PC-3 (cell line): ENCODE data around the gene NEO1. TPM values are rescaled to one million over a fixed set of nuclear protein-coding genes. Genes with fewer than 3 reads are reported as not detected.

Experiments used
- ATAC-seq: fragments of 200-7000 bp; cut with Tn5 transposase; 2 replicates; pipeline ENCODE4 v1.9.1; 2020; ENCODE audit warnings: mild to moderate bottlenecking, moderate library complexity
- BruUV-seq: library from RNA; stranded (reverse); fragments of 400-500 nt; replicated peaks from 2 replicates; lab custom pipeline; 2021; lab: Mats Ljungman, UMichigan
- CTCF ChIA-PET: fragments of 300-600 bp; sonication (Branson Sonifier 250); formaldehyde crosslinking; loops from one replicate; lab custom pipeline; 2022; ENCODE audit warnings: antibody characterized with exemption; lab: Charles Lee
- POLR2A ChIA-PET: fragments of 300-600 bp; sonication (Branson Sonifier 250); formaldehyde crosslinking; loops from one replicate; lab custom pipeline; 2022; ENCODE audit warnings: antibody characterized with exemption; ENCODE audit not compliant: unreplicated experiment; lab: Charles Lee
- DNase-seq: peaks from one replicate; pipeline ENCODE4 v3.0.0-alpha.2; 2015
- H2AFZ ChIP-seq: fragments of 300-600 bp; sonication (generic); 2 replicates; pipeline ENCODE4 v1.6.0; 2016; ENCODE audit warnings: antibody characterized with exemption, low read length
- H3F3A ChIP-seq: fragments of 300-600 bp; sonication (generic); one replicate; pipeline ENCODE4 v1.6.0; 2017; ENCODE audit warnings: antibody characterized with exemption, low read length, control low read depth, mild to moderate bottlenecking; ENCODE audit not compliant: unreplicated experiment
- H3K27ac ChIP-seq: fragments of 300-600 bp; sonication (generic); 2 replicates; pipeline ENCODE4 v1.5.1; 2016; ENCODE audit warnings: mild to moderate bottlenecking, low read length
- H3K27me3 ChIP-seq: fragments of 300-600 bp; sonication (generic); 2 replicates; pipeline ENCODE4 v1.6.1; 2016; ENCODE audit warnings: low read length, mixed read lengths
- H3K36me3 ChIP-seq: fragments of 300-600 bp; sonication (generic); 2 replicates; pipeline ENCODE4 v1.6.1; 2016; ENCODE audit warnings: low read depth, mixed run types, low read length, mixed read lengths
- H3K4me1 ChIP-seq: fragments of 300-600 bp; sonication (generic); 2 replicates; pipeline ENCODE4 v1.5.1; 2016; ENCODE audit warnings: low read length; ENCODE audit not compliant: insufficient read depth
- H3K4me2 ChIP-seq: fragments of 300-600 bp; sonication (generic); 2 replicates; pipeline ENCODE4 v1.6.0; 2016; ENCODE audit warnings: low read length
- H3K4me3 ChIP-seq: fragments of 300-600 bp; sonication (generic); 2 replicates; pipeline ENCODE4 v1.5.1; 2016; ENCODE audit warnings: mild to moderate bottlenecking, low read length, mixed read lengths
- H3K79me2 ChIP-seq: fragments of 300-600 bp; sonication (generic); 2 replicates; pipeline ENCODE4 v1.6.1; 2017; ENCODE audit warnings: low read length, mixed read lengths
- H3K9ac ChIP-seq: fragments of 300-600 bp; sonication (generic); 2 replicates; pipeline ENCODE4 v1.6.0; 2016; ENCODE audit warnings: mild to moderate bottlenecking, low read length
- H3K9me2 ChIP-seq: fragments of 300-600 bp; sonication (generic); replicated peaks from 2 replicates; pipeline ENCODE4 v1.6.1; 2016; ENCODE audit warnings: mixed run types, low read length, mixed read lengths
- H3K9me3 ChIP-seq: fragments of 300-600 bp; sonication (generic); 2 replicates; pipeline ENCODE4 v1.6.1; 2016; ENCODE audit warnings: low read length, mixed read lengths
- H4K20me1 ChIP-seq: fragments of 300-600 bp; sonication (generic); 2 replicates; pipeline ENCODE4 v1.6.1; 2016; ENCODE audit warnings: low read length, mixed read lengths
- EZH2 ChIP-seq: fragments of 300-600 bp; sonication (generic); IDR thresholded peaks from one replicate; pipeline ENCODE4 v1.6.1; 2017; ENCODE audit warnings: antibody characterized with exemption, mild to moderate bottlenecking, low read length; ENCODE audit not compliant: unreplicated experiment
- EZH2phosphoT487 ChIP-seq: fragments of 300-600 bp; sonication (generic); IDR thresholded peaks from 2 replicates; pipeline ENCODE4 v1.6.1; 2018; ENCODE audit warnings: mild to moderate bottlenecking, antibody characterized with exemption, low read length, borderline replicate concordance
- intact Hi-C: fragments of 100-400 bp; cut with micrococcal nuclease; formaldehyde crosslinking; loops from 2 replicates; pipeline ENCODE4 v1.9.0; 2023
- total RNA-seq: library from RNA; depleted of rRNA; stranded (reverse); fragments of >200 nt; gene quantifications from 2 replicates; pipeline ENCODE4 v1.2.3, GENCODE V29; 2014
- TF ChIP-seq, protein P1 (sequence below): fragments of 300-600 bp; sonication (generic); conservative IDR thresholded peaks from 2 replicates; pipeline ENCODE4 v1.5.1; 2017; ENCODE audit warnings: antibody characterized with exemption, low read depth, mild to moderate bottlenecking, low read length

NEO1 gene
- total RNA-seq, 1 experiment from 2014 or later: 1.2 TPM

DNA sequence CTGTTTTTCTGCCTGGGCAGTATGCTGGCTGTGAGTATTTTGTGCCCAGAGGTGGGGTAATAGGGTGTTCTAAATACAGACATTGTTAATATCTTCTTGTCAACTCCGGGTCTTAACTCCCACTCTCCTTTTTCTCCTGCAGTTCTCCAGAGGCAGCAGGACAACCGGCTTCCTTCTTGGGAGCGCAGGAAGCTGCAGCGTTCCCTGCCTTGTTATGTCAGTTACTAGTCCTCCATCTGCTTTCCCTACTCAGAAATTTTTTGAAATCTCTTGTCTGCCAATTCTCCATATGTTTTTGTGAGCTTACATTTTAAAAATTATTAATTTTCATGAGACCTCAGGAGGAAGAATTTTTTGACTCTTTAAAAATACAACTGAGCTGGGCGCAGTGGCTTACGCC is 67.2 kb downstream of the NEO1 start:
- H4K20me1 ChIP-seq: no peaks in the 10 kb centered on the region
- no peaks in the 10 kb centered on the region for H3F3A ChIP-seq
- intact Hi-C loops: no loop called here
- ATAC-seq: no peak
- ChIA-PET CTCF (no interaction called here), POLR2A (no interaction called here)
- no peaks in the 10 kb centered on the region for H3K36me3 ChIP-seq
- H3K9me2 ChIP-seq: no peaks in the 10 kb centered on the region
- DNase-seq: no peak
- no peak overlapping the region for H3K9ac ChIP-seq
- BruUV-seq: no TSS peak
- H3K27me3 ChIP-seq: peaks cover 11% of the 10 kb centered on the region; the same call in 1 of the 2 replicates
- no peak for TF ChIP-seq EZH2phosphoT487
- TF ChIP-seq, protein P1, sequence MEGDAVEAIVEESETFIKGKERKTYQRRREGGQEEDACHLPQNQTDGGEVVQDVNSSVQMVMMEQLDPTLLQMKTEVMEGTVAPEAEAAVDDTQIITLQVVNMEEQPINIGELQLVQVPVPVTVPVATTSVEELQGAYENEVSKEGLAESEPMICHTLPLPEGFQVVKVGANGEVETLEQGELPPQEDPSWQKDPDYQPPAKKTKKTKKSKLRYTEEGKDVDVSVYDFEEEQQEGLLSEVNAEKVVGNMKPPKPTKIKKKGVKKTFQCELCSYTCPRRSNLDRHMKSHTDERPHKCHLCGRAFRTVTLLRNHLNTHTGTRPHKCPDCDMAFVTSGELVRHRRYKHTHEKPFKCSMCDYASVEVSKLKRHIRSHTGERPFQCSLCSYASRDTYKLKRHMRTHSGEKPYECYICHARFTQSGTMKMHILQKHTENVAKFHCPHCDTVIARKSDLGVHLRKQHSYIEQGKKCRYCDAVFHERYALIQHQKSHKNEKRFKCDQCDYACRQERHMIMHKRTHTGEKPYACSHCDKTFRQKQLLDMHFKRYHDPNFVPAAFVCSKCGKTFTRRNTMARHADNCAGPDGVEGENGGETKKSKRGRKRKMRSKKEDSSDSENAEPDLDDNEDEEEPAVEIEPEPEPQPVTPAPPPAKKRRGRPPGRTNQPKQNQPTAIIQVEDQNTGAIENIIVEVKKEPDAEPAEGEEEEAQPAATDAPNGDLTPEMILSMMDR: no peak
- TF ChIP-seq EZH2: no peak
- H3K27ac ChIP-seq: no peak overlapping the region
- H3K4me3 ChIP-seq: no peak overlapping the region
- no peak overlapping the region for H2AFZ ChIP-seq
- H3K9me3 ChIP-seq: no peaks in the 10 kb centered on the region
- H3K4me1 ChIP-seq: no peaks in the 10 kb centered on the region
- no peaks in the 10 kb centered on the region for H3K79me2 ChIP-seq
- H3K4me2 ChIP-seq: no peak overlapping the region

DNA sequence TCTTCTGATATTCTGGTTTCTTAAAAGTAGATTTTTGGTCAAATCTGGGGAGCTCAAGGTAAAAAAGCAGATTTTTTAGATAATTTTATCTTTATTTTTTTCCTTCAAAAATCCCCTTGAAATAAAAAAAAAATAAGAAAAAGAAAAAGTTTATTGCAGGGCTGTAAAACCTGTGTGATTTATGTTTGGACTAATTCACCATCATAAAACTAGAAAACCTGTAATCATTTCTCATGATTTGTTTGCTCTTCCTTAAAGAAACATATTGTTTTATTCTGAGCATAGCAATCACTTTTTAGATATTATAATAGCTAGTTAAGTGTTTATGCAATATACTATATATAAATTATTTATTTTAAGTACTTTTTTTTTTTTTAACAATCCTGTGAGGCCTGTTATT is 68.0 kb downstream of the NEO1 start:
- POLR2A ChIA-PET: no interaction called here

DNA sequence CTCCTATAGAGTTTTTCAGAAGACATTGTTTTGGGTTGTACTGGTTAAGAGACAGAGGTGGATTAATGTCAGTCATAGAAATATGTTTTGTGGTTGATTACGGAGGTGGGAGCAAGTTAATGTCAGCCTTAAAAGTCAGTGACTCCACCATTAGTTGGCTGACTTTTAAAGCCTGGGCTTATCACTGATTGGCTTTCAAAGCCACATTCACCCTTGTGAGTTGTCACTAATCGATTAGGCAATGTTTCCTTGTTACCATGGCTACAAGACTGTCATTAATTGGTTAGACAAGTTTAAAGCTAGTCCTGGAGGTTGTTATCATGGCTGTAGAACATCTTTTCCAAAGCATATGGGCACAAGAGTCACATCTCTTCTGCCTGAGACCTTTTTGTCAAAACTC is 73.0 kb downstream of the NEO1 start:
- ATAC-seq (no peak), DNase-seq (no peak)
- Histone ChIP-seq H3K79me2 (no peaks in the 10 kb centered on the region), H4K20me1 (no peaks in the 10 kb centered on the region), H3K36me3 (no peaks in the 10 kb centered on the region), H3F3A (no peaks in the 10 kb centered on the region), H3K4me1 (no peaks in the 10 kb centered on the region), H3K27ac (no peak overlapping the region), H3K9ac (no peak overlapping the region), H3K4me2 (no peak overlapping the region), H3K27me3 (no peaks in the 10 kb centered on the region), H2AFZ (no peak overlapping the region), H3K9me3 (no peaks in the 10 kb centered on the region), H3K9me2 (no peaks in the 10 kb centered on the region), H3K4me3 (no peak overlapping the region)
- ChIA-PET CTCF (no interaction called here), POLR2A (no interaction called here)
- BruUV-seq: no TSS peak
- TF ChIP-seq, protein P1: no peak
- TF ChIP-seq EZH2phosphoT487 (no peak), EZH2 (no peak)
- intact Hi-C loops: no loop called here

More for the DNA sequence above, 68.0 kb downstream of the NEO1 start:
- H3F3A ChIP-seq: no peaks in the 10 kb centered on the region
- no peak overlapping the region for H3K4me2 ChIP-seq
- CTCF ChIA-PET: no interaction called here
- H3K27ac ChIP-seq: no peak overlapping the region
- no peak overlapping the region for H2AFZ ChIP-seq
- TF ChIP-seq EZH2phosphoT487 (no peak), EZH2 (no peak)
- TF ChIP-seq, protein P1: no peak
- H3K79me2 ChIP-seq: no peaks in the 10 kb centered on the region
- H3K36me3 ChIP-seq: no peaks in the 10 kb centered on the region
- ATAC-seq: no peak
- no peaks in the 10 kb centered on the region for H3K4me1 ChIP-seq
- no peak for DNase-seq
- H3K9ac ChIP-seq: no peak overlapping the region
- no peaks in the 10 kb centered on the region for H3K9me2 ChIP-seq
- BruUV-seq: no TSS peak
- intact Hi-C loops: no loop called here
- H3K27me3 ChIP-seq: peaks cover 11% of the 10 kb centered on the region; the same call in 1 of the 2 replicates
- no peaks in the 10 kb centered on the region for H4K20me1 ChIP-seq
- no peaks in the 10 kb centered on the region for H3K9me3 ChIP-seq
- no peak overlapping the region for H3K4me3 ChIP-seq
